Femur (tissue), 1 donor: Measurements from ENCODE around the gene SIGLEC15.
"Not testable (repeated sequence)": the region's sequence is repeated elsewhere in the genome, so short reads cannot be mapped to it uniquely, and the experiment has no call there.

ENCODE experiments used
- DNase-seq: peaks from one replicate; pipeline ENCODE4 v3.0.0-alpha.2; 2017

Gene SIGLEC15

GRCh38 chr18:45820106-45820745 is 5.2 kb upstream of the SIGLEC15 start:
- DNase-seq = no peak

- no peak for DNase-seq
Observed at GRCh38 chr18:45821026-45821425, 4.4 kb upstream of the SIGLEC15 start.

GRCh38 chr18:45821711-45822110 is 3.8 kb upstream of the SIGLEC15 start:
- no peak for DNase-seq

GRCh38 chr18:45826084-45826483 is 609 bp downstream of the SIGLEC15 start:
- no peak for DNase-seq

GRCh38 chr18:45826716-45827115 is 1.2 kb downstream of the SIGLEC15 start:
- not testable (repeated sequence) for DNase-seq

GRCh38 chr18:45828917-45829811 is 3.7 kb downstream of the SIGLEC15 start:
- DNase-seq = no peak

- DNase-seq = no peak
Observed at GRCh38 chr18:45829855-45830254, 4.4 kb downstream of the SIGLEC15 start.

GRCh38 chr18:45830917-45831316 is 5.4 kb downstream of the SIGLEC15 start:
- no peak for DNase-seq

- DNase-seq = no peak
Observed at GRCh38 chr18:45833846-45834245, 8.4 kb downstream of the SIGLEC15 start.

- no peak for DNase-seq
Observed at GRCh38 chr18:45834306-45834705, 8.8 kb downstream of the SIGLEC15 start.

- DNase-seq = no peak
Observed at GRCh38 chr18:45835057-45835636, 9.7 kb downstream of the SIGLEC15 start.

GRCh38 chr18:45836242-45837205 is 11.0 kb downstream of the SIGLEC15 start:
- no peak for DNase-seq

- peak; percentile 62 for DNase-seq
Observed at GRCh38 chr18:45837283-45838070, 12.0 kb downstream of the SIGLEC15 start.

- DNase-seq = no peak
Observed at GRCh38 chr18:45838302-45839070, 13.0 kb downstream of the SIGLEC15 start.

- DNase-seq = no peak
Observed at GRCh38 chr18:45839414-45840395, 14.2 kb downstream of the SIGLEC15 start.

GRCh38 chr18:45841060-45841764 is 15.7 kb downstream of the SIGLEC15 start:
- no peak for DNase-seq

GRCh38 chr18:45841765-45842442 is 16.4 kb downstream of the SIGLEC15 start:
- no peak for DNase-seq

GRCh38 chr18:45843019-45843418 is 17.5 kb downstream of the SIGLEC15 start:
- no peak for DNase-seq
